Naive thymus-derived CD4-positive, alpha-beta T cell (primary cell): ENCODE measurements around the gene PDS5A. TPM values are rescaled to one million over a fixed set of nuclear protein-coding genes. Genes with fewer than 3 reads are reported as not detected.
"Not testable (repeated sequence)": the region's sequence is repeated elsewhere in the genome, so short reads cannot be mapped to it uniquely, and the experiment has no call there.

ENCODE experiments used
- ATAC-seq: fragments of 150-1000 bp; cut with Tn5 transposase; 2 replicates; pipeline ENCODE4 v1.10.0; 2021; ENCODE audit warnings: mild to moderate bottlenecking, moderate library complexity
- CTCF ChIA-PET: fragments of 350-600 bp; sonication (Branson Sonifier 250); formaldehyde crosslinking; loops from one replicate; lab custom pipeline; 2021; ENCODE audit warnings: antibody characterized with exemption; lab: Charles Lee
- POLR2A ChIA-PET: fragments of 350-600 bp; sonication (Branson Sonifier 250); formaldehyde crosslinking; loops from one replicate; lab custom pipeline; 2021; ENCODE audit warnings: antibody characterized with exemption, inconsistent platforms; lab: Charles Lee
- DNase-seq, 9 donors: peaks; one replicate each; pipeline versions ENCODE4 v3.0.0 to v3.0.0-alpha.2; 2020 to 2022; ENCODE audit warnings: mixed read lengths in 1 of 9
- H3K27ac ChIP-seq: one replicate; pipeline ENCODE4 v1.7.0; 2013; ENCODE audit warnings: mild to moderate bottlenecking, low read depth, low read length, moderate library complexity
- H3K27me3 ChIP-seq, 2 donors: one replicate each; pipeline ENCODE4 v1.7.0; 2013; ENCODE audit warnings: low read length in 2 of 2, mild to moderate bottlenecking in 2 of 2, moderate library complexity in 2 of 2; ENCODE audit not compliant: control insufficient read depth in 2 of 2, insufficient read depth in 2 of 2
- H3K36me3 ChIP-seq, 3 experiments: 1 replicate in 2 of 3; 2 replicates in 1 of 3; pipeline ENCODE4 v1.7.0; 2013; ENCODE audit warnings: low read length in 3 of 3, mild to moderate bottlenecking in 3 of 3, moderate library complexity in 1 of 3; ENCODE audit not compliant: insufficient read depth in 3 of 3, control insufficient read depth in 2 of 3
- H3K4me1 ChIP-seq, 2 donors: one replicate each; pipeline ENCODE4 v1.7.0; 2013; ENCODE audit warnings: low read length in 2 of 2, mild to moderate bottlenecking in 2 of 2, moderate library complexity in 1 of 2; ENCODE audit not compliant: control insufficient read depth in 2 of 2, insufficient read depth in 2 of 2
- H3K4me3 ChIP-seq: 2 replicates; pipeline ENCODE4 v1.7.0; 2013; ENCODE audit warnings: mild to moderate bottlenecking, low read length
- H3K9me3 ChIP-seq, 3 experiments: 1 replicate in 2 of 3; 2 replicates in 1 of 3; pipeline ENCODE4 v1.7.0; 2013; ENCODE audit warnings: low read length in 3 of 3; ENCODE audit not compliant: control insufficient read depth in 2 of 3
- H3K27ac Mint-ChIP-seq, 9 donors: one replicate each; pipeline ENCODE4 v1.8.0; 2020 to 2022; ENCODE audit warnings: mixed read lengths in 9 of 9, mild to moderate bottlenecking in 8 of 9, moderate library complexity in 5 of 9, inconsistent platforms in 2 of 9
- H3K27me3 Mint-ChIP-seq, 5 donors: one replicate each; pipeline ENCODE4 v1.8.0; 2021 to 2022; ENCODE audit warnings: mixed read lengths in 5 of 5, mild to moderate bottlenecking in 1 of 5
- H3K36me3 Mint-ChIP-seq, 5 donors: one replicate each; pipeline ENCODE4 v1.8.0; 2020 to 2022; ENCODE audit warnings: mixed read lengths in 5 of 5, mild to moderate bottlenecking in 3 of 5, inconsistent platforms in 1 of 5
- H3K4me1 Mint-ChIP-seq, 7 donors: one replicate each; pipeline ENCODE4 v1.8.0; 2020 to 2022; ENCODE audit warnings: mixed read lengths in 7 of 7, mild to moderate bottlenecking in 3 of 7, inconsistent platforms in 1 of 7
- H3K4me3 Mint-ChIP-seq, 10 donors: one replicate each; pipeline ENCODE4 v1.8.0; 2020 to 2022; ENCODE audit warnings: mild to moderate bottlenecking in 10 of 10, mixed read lengths in 10 of 10, moderate library complexity in 6 of 10, inconsistent platforms in 2 of 10
- H3K9me3 Mint-ChIP-seq, 11 donors: one replicate each; pipeline ENCODE4 v1.8.0; 2020 to 2022; ENCODE audit warnings: mixed read lengths in 11 of 11, mild to moderate bottlenecking in 4 of 11, inconsistent platforms in 1 of 11, moderate library complexity in 1 of 11
- intact Hi-C, 2 donors: fragments of 100-400 bp; cut with micrococcal nuclease; formaldehyde crosslinking; loops; one replicate each; pipeline ENCODE4 v1.15.1; 2023
- polyA plus RNA-seq, 2 donors: library from polyadenylated mRNA; unstranded; fragments of 300-500 nt; fragmentation: Illumina TruSeq; gene quantifications; one replicate each; pipeline ENCODE4 v1.2.3, GENCODE V29; 2021
- total RNA-seq, 6 experiments: library from RNA in 5 of 6; stranded (reverse) in 5 of 6; gene quantifications; 1 replicate in 5 of 6; 2 replicates in 1 of 6; pipeline ENCODE4 v1.2.3 and lab custom pipeline; 2021 to 2026

The PDS5A gene
- total and polyA plus RNA-seq, 7 experiments from 2014 or later: 42.8 to 102 (median 96.2) TPM

DNA sequence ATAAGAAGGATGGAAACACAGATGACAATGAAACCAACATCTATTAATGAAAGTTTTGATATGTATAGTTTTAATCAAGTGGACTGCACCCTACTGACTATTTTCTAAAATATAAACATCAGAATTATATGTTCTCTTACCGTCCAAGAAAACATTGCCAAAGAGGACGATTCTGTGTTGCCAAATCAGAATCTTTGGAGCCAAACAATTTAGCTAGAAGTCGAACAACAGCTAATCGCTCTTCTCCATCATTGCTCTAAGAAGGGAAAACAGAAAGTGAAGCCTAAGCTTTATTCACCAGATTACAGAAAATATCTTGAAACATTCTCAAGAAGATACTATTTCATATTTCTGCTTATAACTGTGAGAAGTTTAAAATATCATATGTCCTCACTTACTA, 64.2 kb downstream of the PDS5A start:
- no peak overlapping the region for H3K4me3 Mint-ChIP-seq
- peaks cover 10 to 58% (median 11%) of the 10 kb centered on the region in 3 experiments for H3K36me3 ChIP-seq

GRCh38 chr4:39910064-39910463, 67.6 kb downstream of the PDS5A start:
- peaks cover 7 to 48% (median 12%) of the 10 kb centered on the region in 5 donors for H3K36me3 Mint-ChIP-seq
- peaks cover 0 to 3% (median 0%) of the 10 kb centered on the region in 7 donors for H3K4me1 Mint-ChIP-seq
- no peaks in the 10 kb centered on the region for H3K9me3 ChIP-seq
- peak overlapping the region in 1 of 9 donors; percentile 11 for H3K27ac Mint-ChIP-seq
- H3K27me3 ChIP-seq: no peaks in the 10 kb centered on the region
- no peaks in the 10 kb centered on the region for H3K27me3 Mint-ChIP-seq
- H3K4me1 ChIP-seq: no peaks in the 10 kb centered on the region
- no peak overlapping the region for H3K4me3 ChIP-seq
- no peak overlapping the region for H3K27ac ChIP-seq
- no peak overlapping the region for H3K4me3 Mint-ChIP-seq
- ChIA-PET CTCF (no interaction called here), POLR2A (interaction anchor here (0.6 kb wide), 1 partner anchor 127 kb away, joined by 4 read pairs; no protein-coding TSS in a partner anchor)
- peaks cover 4 to 39% (median 10%) of the 10 kb centered on the region in 3 experiments for H3K36me3 ChIP-seq
- intact Hi-C loops: no loop called here
- DNase-seq: no peak
- H3K9me3 Mint-ChIP-seq: no peaks in the 10 kb centered on the region
- ATAC-seq: no peak

More for the DNA sequence above, 64.2 kb downstream of the PDS5A start:
- Mint-ChIP-seq H3K27ac (no peak overlapping the region), H3K36me3 (peaks cover 4 to 32% (median 7%) of the 10 kb centered on the region in 5 donors), H3K4me1 (peaks cover 0 to 2% (median 0%) of the 10 kb centered on the region in 7 donors), H3K9me3 (no peaks in the 10 kb centered on the region), H3K27me3 (no peaks in the 10 kb centered on the region)
- no peaks in the 10 kb centered on the region for H3K9me3 ChIP-seq
- POLR2A ChIA-PET: no interaction called here
- intact Hi-C loops: no loop called here
- ATAC-seq: no peak
- no peaks in the 10 kb centered on the region for H3K27me3 ChIP-seq
- no peaks in the 10 kb centered on the region for H3K4me1 ChIP-seq
- no peak overlapping the region for H3K4me3 ChIP-seq
- no peak for DNase-seq
- CTCF ChIA-PET: no interaction called here
- no peak overlapping the region for H3K27ac ChIP-seq

DNA sequence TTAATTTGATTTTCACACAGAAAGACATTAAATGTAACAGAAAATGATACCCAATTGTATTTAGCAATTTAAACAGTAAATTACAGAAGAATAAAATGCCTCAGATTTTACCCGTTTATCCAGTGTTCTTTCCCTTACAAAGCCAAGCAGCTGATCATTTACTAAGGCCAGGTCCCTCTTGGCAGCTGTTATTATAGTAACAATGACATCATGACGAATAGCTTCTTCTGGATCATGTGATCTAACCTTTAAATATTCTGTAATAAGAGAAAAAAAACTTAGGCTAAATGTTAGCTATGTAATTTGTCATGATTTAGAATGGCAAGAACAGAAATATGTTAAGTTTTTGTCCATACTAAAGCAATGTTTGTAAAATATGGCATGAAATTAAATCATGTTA, 69.4 kb downstream of the PDS5A start:
- H3K4me3 ChIP-seq: no peak overlapping the region
- no peaks in the 10 kb centered on the region for H3K9me3 Mint-ChIP-seq
- H3K27ac ChIP-seq: no peak overlapping the region
- intact Hi-C loops: loop anchor here in 1 of 2 donors (5.0 kb wide), 1 partner anchor 69 kb away; the partner anchor contains the start of gene PDS5A
- H3K4me3 Mint-ChIP-seq: no peak overlapping the region
- POLR2A ChIA-PET: interaction anchor here (1.1 to 1.2 kb wide), 2 partner anchors 11 to 26 kb away, joined by 3 read pairs; no protein-coding TSS in a partner anchor
- no peaks in the 10 kb centered on the region for H3K27me3 ChIP-seq
- peaks cover 0 to 3% (median 0%) of the 10 kb centered on the region in 7 donors for H3K4me1 Mint-ChIP-seq
- no peak overlapping the region for H3K27ac Mint-ChIP-seq
- H3K9me3 ChIP-seq: no peaks in the 10 kb centered on the region
- no peaks in the 10 kb centered on the region for H3K4me1 ChIP-seq
- no peak for ATAC-seq
- H3K36me3 ChIP-seq: peaks cover 4 to 43% (median 5%) of the 10 kb centered on the region in 3 experiments
- no peak for DNase-seq
- CTCF ChIA-PET: no interaction called here
- H3K36me3 Mint-ChIP-seq: peaks cover 7 to 43% (median 12%) of the 10 kb centered on the region in 5 donors
- no peaks in the 10 kb centered on the region for H3K27me3 Mint-ChIP-seq

GRCh38 chr4:39905656-39906055, 72.1 kb downstream of the PDS5A start:
- Histone ChIP-seq H3K9me3 (no peaks in the 10 kb centered on the region), H3K4me3 (no peak overlapping the region), H3K27ac (no peak overlapping the region), H3K27me3 (no peaks in the 10 kb centered on the region), H3K4me1 (no peaks in the 10 kb centered on the region), H3K36me3 (peaks cover 0 to 55% (median 4%) of the 10 kb centered on the region in 3 experiments)
- Mint-ChIP-seq H3K4me1 (peaks cover 0 to 3% (median 0%) of the 10 kb centered on the region in 7 donors), H3K27ac (peak overlapping the region in 3 of 9 donors; percentile 14 to 66 (median 52)), H3K36me3 (peaks cover 8 to 44% (median 16%) of the 10 kb centered on the region in 5 donors), H3K9me3 (no peaks in the 10 kb centered on the region), H3K27me3 (no peaks in the 10 kb centered on the region), H3K4me3 (no peak overlapping the region)
- ATAC-seq (no peak), DNase-seq (no peak)
- ChIA-PET CTCF (interaction anchor here (0.6 to 0.7 kb wide), 2 partner anchors 45 to 176 kb away, joined by 3 read pairs; no protein-coding TSS in a partner anchor), POLR2A (no interaction called here)
- intact Hi-C loops: loop anchor here in 1 of 2 donors (5.0 kb wide), 1 partner anchor 72 kb away; the partner anchor contains the start of gene PDS5A

DNA sequence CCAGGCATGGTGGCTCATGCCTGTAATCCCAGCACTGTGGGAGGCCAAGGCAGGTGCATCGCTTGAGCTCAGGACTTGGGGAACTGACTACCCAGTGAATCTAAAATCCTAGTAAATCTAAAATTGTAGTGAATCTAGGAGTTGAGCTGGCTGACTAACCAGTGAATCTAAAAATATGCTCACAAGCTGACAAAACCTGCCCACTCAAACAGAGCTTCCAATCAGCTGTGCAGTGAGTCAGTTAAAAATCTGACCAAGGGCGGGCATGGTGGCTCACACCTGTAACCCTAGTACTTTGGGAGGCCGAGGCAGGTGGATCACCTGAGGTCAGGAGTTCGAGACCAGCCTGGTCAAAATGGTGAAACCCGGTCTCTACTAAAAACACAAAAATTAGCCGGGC, 72.7 kb downstream of the PDS5A start:
- intact Hi-C loops: loop anchor here in 1 of 2 donors (5.0 kb wide), 1 partner anchor 72 kb away; the partner anchor contains the start of gene PDS5A
- H3K9me3 Mint-ChIP-seq, H3K4me1 Mint-ChIP-seq, H3K27me3 Mint-ChIP-seq, ATAC-seq, H3K27me3 ChIP-seq, H3K27ac ChIP-seq, H3K4me3 Mint-ChIP-seq, DNase-seq, H3K9me3 ChIP-seq, H3K4me3 ChIP-seq, CTCF ChIA-PET, H3K4me1 ChIP-seq, POLR2A ChIA-PET: not testable (repeated sequence)
- peaks cover 0 to 48% (median 4%) of the 10 kb centered on the region in 3 experiments for H3K36me3 ChIP-seq
- Mint-ChIP-seq H3K36me3 (peaks cover 4 to 38% (median 16%) of the 10 kb centered on the region in 5 donors), H3K27ac (peak overlapping the region in 1 of 9 donors; percentile 25)

- peaks cover 8 to 45% (median 24%) of the 10 kb centered on the region in 5 donors for H3K36me3 Mint-ChIP-seq
- ATAC-seq: no peak
Observed at GRCh38 chr4:39900966-39901365, 76.7 kb downstream of the PDS5A start.

More at GRCh38 chr4:39900966-39901365, 76.7 kb downstream of the PDS5A start:
- no peak overlapping the region for H3K4me3 ChIP-seq
- peaks cover 11 to 65% (median 15%) of the 10 kb centered on the region in 3 experiments for H3K36me3 ChIP-seq
- H3K4me3 Mint-ChIP-seq: no peak overlapping the region
- H3K27me3 Mint-ChIP-seq: no peaks in the 10 kb centered on the region
- intact Hi-C loops: no loop called here
- no peak for DNase-seq
- no peaks in the 10 kb centered on the region for H3K9me3 ChIP-seq
- no peak overlapping the region for H3K27ac Mint-ChIP-seq
- H3K4me1 ChIP-seq: no peaks in the 10 kb centered on the region
- ChIA-PET CTCF (no interaction called here), POLR2A (interaction anchor here (0.8 kb wide), 1 partner anchor 9 kb away, joined by 3 read pairs; no protein-coding TSS in a partner anchor)
- H3K27ac ChIP-seq: no peak overlapping the region
- peaks cover 0 to 3% (median 0%) of the 10 kb centered on the region in 7 donors for H3K4me1 Mint-ChIP-seq
- no peaks in the 10 kb centered on the region for H3K9me3 Mint-ChIP-seq
- no peaks in the 10 kb centered on the region for H3K27me3 ChIP-seq
